ENCODE data around the gene EYA3. TPM values are rescaled to one million over a fixed set of nuclear protein-coding genes. Genes with fewer than 3 reads are reported as not detected.
A peak's percentile ranks its signal among the peaks of the same experiment; 100 is the strongest.

The EYA3 gene
- total RNA-seq, 6 experiments from 2014 or later, result 24.2 to 31.3 (median 27.8) TPM

- peak overlapping the region; percentile 40; the same call in 1 of the 2 replicates for H3K27ac Mint-ChIP-seq
- H3K9me3 Mint-ChIP-seq, result no peaks in the 10 kb centered on the region
- no peaks in the 10 kb centered on the region for H3K36me3 Mint-ChIP-seq (ENCODE audit: low read depth)
- H3K4me3 Mint-ChIP-seq, result no peak overlapping the region; the same call in 1 of the 2 replicates
- H3K27me3 Mint-ChIP-seq (ENCODE audit: insufficient read depth), result peaks cover 4% of the 10 kb centered on the region
- TF ChIP-seq, protein P1, sequence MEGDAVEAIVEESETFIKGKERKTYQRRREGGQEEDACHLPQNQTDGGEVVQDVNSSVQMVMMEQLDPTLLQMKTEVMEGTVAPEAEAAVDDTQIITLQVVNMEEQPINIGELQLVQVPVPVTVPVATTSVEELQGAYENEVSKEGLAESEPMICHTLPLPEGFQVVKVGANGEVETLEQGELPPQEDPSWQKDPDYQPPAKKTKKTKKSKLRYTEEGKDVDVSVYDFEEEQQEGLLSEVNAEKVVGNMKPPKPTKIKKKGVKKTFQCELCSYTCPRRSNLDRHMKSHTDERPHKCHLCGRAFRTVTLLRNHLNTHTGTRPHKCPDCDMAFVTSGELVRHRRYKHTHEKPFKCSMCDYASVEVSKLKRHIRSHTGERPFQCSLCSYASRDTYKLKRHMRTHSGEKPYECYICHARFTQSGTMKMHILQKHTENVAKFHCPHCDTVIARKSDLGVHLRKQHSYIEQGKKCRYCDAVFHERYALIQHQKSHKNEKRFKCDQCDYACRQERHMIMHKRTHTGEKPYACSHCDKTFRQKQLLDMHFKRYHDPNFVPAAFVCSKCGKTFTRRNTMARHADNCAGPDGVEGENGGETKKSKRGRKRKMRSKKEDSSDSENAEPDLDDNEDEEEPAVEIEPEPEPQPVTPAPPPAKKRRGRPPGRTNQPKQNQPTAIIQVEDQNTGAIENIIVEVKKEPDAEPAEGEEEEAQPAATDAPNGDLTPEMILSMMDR (IDR thresholded peaks at IDR 0.05), result no peak
- DNase-seq, result peak; percentile 33
- peaks cover 30% of the 10 kb centered on the region for H3K4me1 Mint-ChIP-seq (ENCODE audit: low read depth)
Observed at GRCh38 chr1:28099050-28099769, 10.8 kb upstream of the EYA3 start.

DNA sequence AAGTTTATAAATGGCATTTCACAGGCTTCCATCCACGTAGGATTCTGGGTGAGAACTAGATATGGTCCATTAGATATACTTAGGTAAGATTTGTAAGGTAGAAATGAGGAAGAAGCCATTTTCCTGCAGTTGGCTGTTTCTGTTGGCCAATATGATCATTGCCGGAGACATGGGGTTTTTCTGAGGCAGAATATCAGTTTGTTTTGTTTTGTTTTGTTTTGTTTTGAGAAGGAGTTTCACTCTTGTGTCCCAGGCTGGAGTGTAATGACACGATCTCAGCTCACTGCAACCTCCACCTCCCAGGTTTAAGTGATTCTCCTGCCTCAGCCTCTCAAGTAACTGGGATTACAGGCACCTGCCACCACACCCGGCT lies 8.7 kb upstream of the EYA3 start:
- Mint-ChIP-seq H3K27me3 (ENCODE audit: insufficient read depth) (peaks cover 4% of the 10 kb centered on the region), H3K4me1 (ENCODE audit: low read depth) (peaks cover 28% of the 10 kb centered on the region), H3K9me3 (no peaks in the 10 kb centered on the region), H3K27ac (no peak overlapping the region), H3K4me3 (no peak overlapping the region), H3K36me3 (ENCODE audit: low read depth) (no peaks in the 10 kb centered on the region)
- no peak for DNase-seq
- TF ChIP-seq, protein P1 (IDR thresholded peaks at IDR 0.05), result no peak

DNA sequence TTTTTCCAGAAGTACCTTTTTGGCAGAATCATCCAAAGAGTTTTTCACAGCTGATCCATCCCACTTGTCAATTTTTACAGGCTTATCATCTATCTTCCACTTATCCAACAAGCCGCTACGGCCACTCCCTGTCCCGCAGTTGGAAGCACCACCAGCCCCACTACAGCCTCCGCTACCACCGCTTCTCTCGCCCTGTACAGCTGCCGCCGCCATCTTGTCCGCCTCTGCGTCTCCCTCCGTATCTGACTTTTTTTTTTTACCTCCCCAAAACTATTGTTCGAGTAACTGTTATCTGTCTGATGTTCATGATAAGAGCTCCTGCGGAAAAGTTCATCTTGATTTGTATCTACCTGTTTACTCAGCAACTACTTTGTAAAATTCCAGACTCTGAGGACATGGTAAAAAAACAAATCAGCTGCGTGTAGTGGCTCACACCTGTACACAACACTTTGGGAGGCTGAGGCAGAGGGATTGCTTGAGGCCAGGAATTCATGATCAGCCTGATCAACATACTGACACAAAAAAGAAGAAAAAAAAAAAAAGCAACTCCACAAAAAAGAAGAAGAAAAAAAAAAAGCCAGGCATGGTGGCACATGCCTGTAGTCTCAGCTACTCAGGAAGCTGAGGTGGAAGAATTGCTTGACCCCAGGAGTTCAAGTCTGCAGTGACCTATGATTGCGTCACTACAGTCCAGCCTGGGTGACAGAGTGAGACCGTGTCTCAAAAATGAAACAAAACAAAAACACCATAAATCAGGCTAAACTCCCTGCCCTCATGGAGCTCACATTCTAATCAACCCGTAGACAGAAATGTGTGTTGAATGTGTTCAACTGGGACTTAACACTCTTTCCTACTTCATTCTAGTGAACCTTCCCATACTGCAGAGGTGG lies 8.0 kb upstream of the EYA3 start:
- Mint-ChIP-seq H3K36me3 (ENCODE audit: low read depth) (no peaks in the 10 kb centered on the region), H3K4me3 (no peak overlapping the region), H3K4me1 (ENCODE audit: low read depth) (peaks cover 28% of the 10 kb centered on the region), H3K9me3 (no peaks in the 10 kb centered on the region), H3K27me3 (ENCODE audit: insufficient read depth) (peaks cover 4% of the 10 kb centered on the region), H3K27ac (no peak overlapping the region)
- TF ChIP-seq, protein P1 (IDR thresholded peaks at IDR 0.05), result no peak
- DNase-seq, result no peak

- peak; percentile 67 for DNase-seq
- H3K4me1 Mint-ChIP-seq (ENCODE audit: low read depth), result peaks cover 31% of the 10 kb centered on the region
- TF ChIP-seq, protein P1 (IDR thresholded peaks at IDR 0.05), result peak; percentile 95
- no peaks in the 10 kb centered on the region for H3K36me3 Mint-ChIP-seq (ENCODE audit: low read depth)
- peak overlapping the region; percentile 21 for H3K27ac Mint-ChIP-seq
- peaks cover 1% of the 10 kb centered on the region; the same call in 1 of the 2 replicates for H3K27me3 Mint-ChIP-seq (ENCODE audit: insufficient read depth)
- H3K4me3 Mint-ChIP-seq, result no peak overlapping the region
- no peaks in the 10 kb centered on the region for H3K9me3 Mint-ChIP-seq
Observed at GRCh38 chr1:28091043-28091781, 2.8 kb upstream of the EYA3 start.

DNA sequence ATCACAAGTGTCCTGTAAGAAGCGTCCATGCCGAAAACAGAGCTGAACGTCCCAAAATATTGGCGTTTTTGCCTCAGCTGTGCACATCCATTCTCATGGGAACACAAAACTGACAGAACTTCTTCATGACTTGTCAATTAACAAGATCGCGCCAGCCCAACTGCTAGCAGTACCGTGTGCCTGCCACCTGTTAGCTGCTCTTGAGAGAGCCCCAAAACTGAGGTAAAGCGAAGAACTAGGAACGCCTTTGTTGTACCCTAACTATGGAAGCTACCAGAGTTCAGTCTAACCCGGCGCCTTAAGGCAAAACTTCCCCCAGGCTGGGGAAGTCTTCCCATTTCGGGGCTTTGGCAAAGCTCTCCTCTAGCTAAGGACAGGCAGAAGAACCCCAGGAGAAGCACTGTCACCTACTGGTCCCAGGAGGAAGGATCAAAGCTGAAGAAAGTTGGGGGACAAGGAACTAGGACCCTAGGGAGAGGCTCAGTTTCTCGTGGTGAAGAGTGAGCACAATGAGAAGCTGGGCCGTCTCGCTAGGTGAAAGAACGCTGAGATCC lies 719 bp downstream of the EYA3 start:
- H3K36me3 Mint-ChIP-seq (ENCODE audit: low read depth), result no peaks in the 10 kb centered on the region
- DNase-seq, result no peak

More for the DNA sequence above, 719 bp downstream of the EYA3 start:
- Mint-ChIP-seq H3K9me3 (no peaks in the 10 kb centered on the region), H3K27me3 (ENCODE audit: insufficient read depth) (peaks cover 1% of the 10 kb centered on the region; the same call in 1 of the 2 replicates), H3K4me3 (peak overlapping the region; percentile 99), H3K27ac (peak overlapping the region; percentile 91), H3K4me1 (ENCODE audit: low read depth) (peaks cover 47% of the 10 kb centered on the region)
- TF ChIP-seq, protein P1 (IDR thresholded peaks at IDR 0.05), result peak; percentile 52

Measured in HFFc6 (cell line).